ENCODE results near the gene KRT39. TPM values are rescaled to one million over a fixed set of nuclear protein-coding genes. Genes with fewer than 3 reads are reported as not detected.

The KRT39 gene
- total RNA-seq, 1 donor from 2014 or later, result not detected

- DNase-seq (ENCODE audit: low read depth, low spot score), result no peak
Observed at GRCh38 chr17:40980596-40980995, 13.8 kb upstream of the KRT39 start.

- DNase-seq (ENCODE audit: low read depth, low spot score), result no peak
Observed at GRCh38 chr17:40980117-40980516, 13.4 kb upstream of the KRT39 start.

GRCh38 chr17:40978575-40979151, 11.9 kb upstream of the KRT39 start:
- no peak for DNase-seq (ENCODE audit: low read depth, low spot score)

- DNase-seq (ENCODE audit: low read depth, low spot score), result no peak
Observed at GRCh38 chr17:40975516-40975915, 8.8 kb upstream of the KRT39 start.

- no peak for DNase-seq (ENCODE audit: low read depth, low spot score)
Observed at GRCh38 chr17:40974366-40974765, 7.6 kb upstream of the KRT39 start.

GRCh38 chr17:40967582-40967981, 834 bp upstream of the KRT39 start:
- DNase-seq (ENCODE audit: low read depth, low spot score), result no peak

GRCh38 chr17:40963838-40964237, 2.9 kb downstream of the KRT39 start:
- no peak for DNase-seq (ENCODE audit: low read depth, low spot score)

GRCh38 chr17:40962059-40962561, 4.6 kb downstream of the KRT39 start:
- no peak for DNase-seq (ENCODE audit: low read depth, low spot score)

- no peak for DNase-seq (ENCODE audit: low read depth, low spot score)
Observed at GRCh38 chr17:40961591-40961990, 5.2 kb downstream of the KRT39 start.

GRCh38 chr17:40960144-40960543, 6.6 kb downstream of the KRT39 start:
- DNase-seq (ENCODE audit: low read depth, low spot score), result no peak

- DNase-seq (ENCODE audit: low read depth, low spot score), result no peak
Observed at GRCh38 chr17:40958086-40958953, 8.4 kb downstream of the KRT39 start.

- no peak for DNase-seq (ENCODE audit: low read depth, low spot score)
Observed at GRCh38 chr17:40956401-40957254, 10.1 kb downstream of the KRT39 start.

- DNase-seq (ENCODE audit: low read depth, low spot score), result no peak
Observed at GRCh38 chr17:40953881-40954280, 12.9 kb downstream of the KRT39 start.

- no peak for DNase-seq (ENCODE audit: low read depth, low spot score)
Observed at GRCh38 chr17:40952661-40953060, 14.1 kb downstream of the KRT39 start.

- DNase-seq (ENCODE audit: low read depth, low spot score), result no peak
Observed at GRCh38 chr17:40952154-40952553, 14.6 kb downstream of the KRT39 start.

GRCh38 chr17:40951011-40951622, 15.6 kb downstream of the KRT39 start:
- DNase-seq (ENCODE audit: low read depth, low spot score), result no peak

GRCh38 chr17:40950176-40950575, 16.6 kb downstream of the KRT39 start:
- DNase-seq (ENCODE audit: low read depth, low spot score), result no peak

- no peak for DNase-seq (ENCODE audit: low read depth, low spot score)
Observed at GRCh38 chr17:40949418-40949817, 17.3 kb downstream of the KRT39 start.

GRCh38 chr17:40947929-40948328, 18.8 kb downstream of the KRT39 start:
- DNase-seq (ENCODE audit: low read depth, low spot score), result no peak

GRCh38 chr17:40945414-40945813, 21.3 kb downstream of the KRT39 start:
- DNase-seq (ENCODE audit: low read depth, low spot score), result no peak

GRCh38 chr17:40944531-40944930, 22.2 kb downstream of the KRT39 start:
- DNase-seq (ENCODE audit: low read depth, low spot score), result no peak

Measured in pulmonary artery endothelial cell (primary cell).